ENCODE measurements around the gene HAPSTR1. TPM values are rescaled to one million over a fixed set of nuclear protein-coding genes. Genes with fewer than 3 reads are reported as not detected.

Gene HAPSTR1
- total RNA-seq, 2 donors from 2014 or later: 36.1 to 38.6 TPM

GRCh38 chr16:9125658-9126505 is 34.4 kb downstream of the HAPSTR1 start:
- Histone ChIP-seq H3K9me3 (no peaks in the 10 kb centered on the region), H3K27me3 (no peaks in the 10 kb centered on the region), H3K27ac (no peak overlapping the region), H3K4me3 (no peak overlapping the region), H3K36me3 (peaks cover 12% of the 10 kb centered on the region), H3K4me1 (peaks cover 0 to 42% of the 10 kb centered on the region in 2 donors)
- TF ChIP-seq, protein P1, sequence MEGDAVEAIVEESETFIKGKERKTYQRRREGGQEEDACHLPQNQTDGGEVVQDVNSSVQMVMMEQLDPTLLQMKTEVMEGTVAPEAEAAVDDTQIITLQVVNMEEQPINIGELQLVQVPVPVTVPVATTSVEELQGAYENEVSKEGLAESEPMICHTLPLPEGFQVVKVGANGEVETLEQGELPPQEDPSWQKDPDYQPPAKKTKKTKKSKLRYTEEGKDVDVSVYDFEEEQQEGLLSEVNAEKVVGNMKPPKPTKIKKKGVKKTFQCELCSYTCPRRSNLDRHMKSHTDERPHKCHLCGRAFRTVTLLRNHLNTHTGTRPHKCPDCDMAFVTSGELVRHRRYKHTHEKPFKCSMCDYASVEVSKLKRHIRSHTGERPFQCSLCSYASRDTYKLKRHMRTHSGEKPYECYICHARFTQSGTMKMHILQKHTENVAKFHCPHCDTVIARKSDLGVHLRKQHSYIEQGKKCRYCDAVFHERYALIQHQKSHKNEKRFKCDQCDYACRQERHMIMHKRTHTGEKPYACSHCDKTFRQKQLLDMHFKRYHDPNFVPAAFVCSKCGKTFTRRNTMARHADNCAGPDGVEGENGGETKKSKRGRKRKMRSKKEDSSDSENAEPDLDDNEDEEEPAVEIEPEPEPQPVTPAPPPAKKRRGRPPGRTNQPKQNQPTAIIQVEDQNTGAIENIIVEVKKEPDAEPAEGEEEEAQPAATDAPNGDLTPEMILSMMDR (IDR thresholded peaks at IDR 0.05): no peak
- peak; percentile 38 for DNase-seq (ENCODE audit: low spot score)

GRCh38 chr16:9126609-9127008 is 35.2 kb downstream of the HAPSTR1 start:
- Histone ChIP-seq H3K4me3 (no peak overlapping the region), H3K36me3 (peaks cover 6% of the 10 kb centered on the region), H3K27me3 (no peaks in the 10 kb centered on the region), H3K4me1 (peaks cover 0 to 38% of the 10 kb centered on the region in 2 donors), H3K9me3 (no peaks in the 10 kb centered on the region), H3K27ac (no peak overlapping the region)
- TF ChIP-seq, protein P1 (IDR thresholded peaks at IDR 0.05): no peak
- DNase-seq (ENCODE audit: low spot score): no peak

GRCh38 chr16:9128346-9129342 is 37.2 kb downstream of the HAPSTR1 start:
- Histone ChIP-seq H3K9me3 (no peaks in the 10 kb centered on the region), H3K27ac (peak overlapping the region in 1 of 2 donors; percentile 50), H3K36me3 (peaks cover 6% of the 10 kb centered on the region), H3K27me3 (no peaks in the 10 kb centered on the region), H3K4me1 (peaks cover 0 to 25% of the 10 kb centered on the region in 2 donors), H3K4me3 (no peak overlapping the region)
- peak; percentile 58 for DNase-seq (ENCODE audit: low spot score)
- TF ChIP-seq, protein P1 (IDR thresholded peaks at IDR 0.05): no peak

GRCh38 chr16:9134306-9134705 is 42.9 kb downstream of the HAPSTR1 start:
- H3K36me3 ChIP-seq: no peaks in the 10 kb centered on the region
- DNase-seq (ENCODE audit: low spot score): no peak
- H3K4me1 ChIP-seq: peaks cover 0 to 7% of the 10 kb centered on the region in 2 donors
- H3K27ac ChIP-seq: no peak overlapping the region
- no peaks in the 10 kb centered on the region for H3K9me3 ChIP-seq
- no peaks in the 10 kb centered on the region for H3K27me3 ChIP-seq
- H3K4me3 ChIP-seq: no peak overlapping the region
- TF ChIP-seq, protein P1 (IDR thresholded peaks at IDR 0.05): no peak

- DNase-seq (ENCODE audit: low spot score): no peak
- Histone ChIP-seq H3K9me3 (no peaks in the 10 kb centered on the region), H3K4me1 (peaks cover 0 to 7% of the 10 kb centered on the region in 2 donors), H3K27me3 (no peaks in the 10 kb centered on the region), H3K36me3 (no peaks in the 10 kb centered on the region), H3K4me3 (no peak overlapping the region), H3K27ac (no peak overlapping the region)
- TF ChIP-seq, protein P1 (IDR thresholded peaks at IDR 0.05): peak; percentile 30 to 63
Measured at GRCh38 chr16:9134739-9135138, 43.3 kb downstream of the HAPSTR1 start.
